AG20443 (cell line): ENCODE results near the gene IBA57.

Experiments
- DNase-seq: peaks from one replicate; pipeline ENCODE4 v3.0.0; 2012; ENCODE audit warnings: low spot score, mixed read lengths

The IBA57 gene

DNA sequence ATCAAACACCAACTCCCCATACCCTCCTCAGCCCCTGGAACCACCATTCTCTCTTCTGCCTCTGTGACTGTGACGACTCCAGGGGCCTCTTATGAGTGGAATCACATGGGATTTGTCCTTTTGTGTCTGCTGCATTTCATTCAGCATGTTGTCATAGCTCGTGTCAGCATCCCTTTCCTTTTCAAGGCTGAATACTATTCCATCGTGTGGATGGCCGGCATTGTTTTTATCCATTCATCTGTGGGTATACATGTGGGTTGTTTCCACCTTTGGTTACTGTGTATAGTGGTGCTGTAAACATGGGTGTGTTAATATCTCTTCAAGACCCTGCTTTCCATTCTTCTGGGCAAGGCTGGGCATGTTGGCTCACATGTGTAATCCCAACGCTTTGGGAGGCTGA, 25.2 kb downstream of the IBA57 start:
- DNase-seq = no peak

DNA sequence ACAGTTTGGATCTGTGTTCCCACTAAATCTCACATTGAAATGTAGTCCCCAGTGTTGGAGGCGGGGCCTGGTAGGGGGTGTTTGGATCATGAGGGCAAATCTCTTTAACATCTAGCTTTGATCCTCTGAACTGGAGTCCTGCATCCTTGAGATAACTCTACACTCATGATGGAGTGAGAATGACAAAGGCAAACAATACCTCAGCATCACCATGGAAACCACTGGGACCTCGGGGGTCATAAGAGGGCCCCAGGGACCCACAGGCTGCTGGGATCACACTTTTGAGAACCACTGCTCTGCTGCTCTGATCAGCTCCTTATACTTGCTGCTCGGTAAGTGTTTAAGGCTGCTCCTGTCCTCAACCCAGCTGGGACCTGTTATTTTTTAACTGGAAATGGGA, 28.8 kb downstream of the IBA57 start:
- no peak for DNase-seq

DNA sequence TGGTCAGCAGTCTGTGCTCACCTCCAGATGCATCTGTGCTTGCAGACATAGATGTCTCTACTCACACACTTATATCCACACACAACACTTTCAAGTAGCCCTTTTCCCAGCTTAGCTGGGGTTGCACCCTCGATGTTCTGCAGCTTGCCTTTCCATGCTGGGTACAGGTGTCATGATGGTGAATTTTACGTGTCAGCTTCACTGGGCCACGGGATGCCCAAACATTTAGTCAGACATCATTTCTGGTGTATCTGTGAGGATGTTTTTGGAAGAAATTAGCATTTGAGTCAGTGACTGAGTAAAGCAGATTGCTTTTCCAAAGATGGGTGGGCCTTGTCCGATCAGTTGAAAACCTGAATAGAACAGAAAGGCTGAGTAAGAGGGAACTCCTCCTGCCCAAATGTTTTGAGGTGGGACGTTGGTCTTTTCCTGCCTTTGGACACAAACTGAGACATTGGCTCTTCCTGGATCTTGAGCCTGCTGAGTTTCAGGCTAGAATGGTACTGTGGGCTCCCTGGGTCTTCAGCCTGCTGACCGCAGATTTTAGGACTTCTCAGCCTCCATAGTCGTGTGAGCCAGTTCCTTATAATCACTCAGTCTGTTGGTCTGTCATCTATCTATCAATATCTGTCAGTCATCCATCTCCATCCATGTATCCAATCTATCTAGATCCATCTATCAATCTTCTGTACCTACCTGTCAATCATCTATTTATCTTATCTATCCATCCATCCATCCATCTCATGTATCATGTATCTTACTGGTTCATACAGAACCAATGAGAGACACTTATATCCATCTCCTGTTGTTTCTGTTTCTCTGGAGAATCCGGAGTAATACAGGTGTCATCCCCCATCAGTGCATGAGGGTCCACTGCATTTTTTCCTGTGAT, 29.6 kb downstream of the IBA57 start:
- DNase-seq = no peak

DNA sequence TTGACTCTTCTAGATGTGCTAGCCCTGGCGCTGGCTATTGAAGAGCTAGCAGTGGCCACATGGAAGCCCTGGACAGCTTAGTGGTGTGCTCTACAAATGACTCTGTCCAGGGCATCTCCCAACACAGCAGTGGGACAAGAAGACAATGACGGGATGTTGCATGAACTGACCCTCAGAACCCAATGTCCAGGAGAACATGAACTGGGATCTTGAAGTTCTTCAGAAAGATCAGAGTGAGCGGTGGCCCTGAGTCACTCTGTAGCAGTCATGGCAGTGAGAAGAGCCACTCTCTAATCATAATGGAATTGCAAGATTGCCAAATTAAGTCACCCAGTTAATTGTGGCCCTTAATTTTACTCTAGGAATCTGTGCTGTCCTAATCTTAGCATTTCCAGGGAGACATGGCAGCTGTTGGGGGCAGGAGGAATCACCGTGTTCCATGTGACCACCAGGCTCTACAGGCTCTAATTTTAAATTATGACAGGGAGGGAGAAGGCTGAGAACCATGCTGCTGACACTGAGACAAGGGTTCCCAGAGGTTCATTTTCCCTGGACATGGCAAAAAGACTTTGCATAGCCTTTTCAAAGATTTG, 32.0 kb downstream of the IBA57 start:
- no peak for DNase-seq

DNA sequence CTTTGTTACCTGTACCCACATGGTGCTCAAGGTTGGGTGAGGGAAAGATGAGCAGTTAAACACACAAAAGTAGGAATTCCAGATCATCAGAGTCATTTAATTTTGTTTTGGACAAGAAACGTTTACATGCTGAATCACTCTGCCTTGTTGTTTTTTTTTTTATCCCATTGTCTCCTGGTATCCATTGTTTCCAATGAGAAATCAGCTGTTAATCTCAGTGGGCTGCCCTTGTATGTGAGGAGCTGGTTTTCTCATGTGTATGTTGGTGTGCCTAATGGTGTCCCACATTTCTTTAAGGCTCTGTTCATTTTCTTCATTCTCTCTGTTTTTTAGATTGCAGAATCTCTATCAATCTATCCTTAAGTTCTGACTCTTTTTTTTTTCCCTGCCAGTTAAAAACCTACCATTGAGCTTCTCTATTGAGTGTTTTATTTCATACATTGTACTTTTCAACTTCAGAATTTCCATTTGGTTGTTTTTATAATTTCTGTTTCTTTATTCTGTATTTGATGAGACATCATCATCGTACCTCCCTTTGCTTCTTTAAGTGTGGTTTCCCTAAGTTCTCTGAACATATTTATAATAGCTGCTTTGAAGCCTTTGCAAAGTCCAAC, 33.5 kb downstream of the IBA57 start:
- no peak for DNase-seq

DNA sequence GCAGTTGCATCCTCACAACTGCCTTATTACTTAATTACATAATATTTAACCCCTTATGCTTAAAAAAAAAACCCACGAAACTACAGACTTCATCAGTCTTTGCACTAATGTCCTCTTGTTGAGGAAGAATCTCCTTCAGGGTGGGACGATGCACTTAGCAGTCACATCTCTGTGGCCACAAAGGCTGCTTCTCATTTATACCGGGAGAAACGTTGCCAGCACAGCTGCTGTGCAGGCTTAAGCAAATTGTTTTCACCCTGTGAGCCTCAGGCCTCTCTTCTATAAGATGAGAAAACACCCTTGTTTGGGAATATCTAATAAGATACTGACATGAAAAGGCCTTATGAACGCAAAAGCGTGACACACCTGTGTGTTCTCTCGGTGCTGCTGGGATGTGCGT, 39.4 kb downstream of the IBA57 start:
- no peak for DNase-seq

DNA sequence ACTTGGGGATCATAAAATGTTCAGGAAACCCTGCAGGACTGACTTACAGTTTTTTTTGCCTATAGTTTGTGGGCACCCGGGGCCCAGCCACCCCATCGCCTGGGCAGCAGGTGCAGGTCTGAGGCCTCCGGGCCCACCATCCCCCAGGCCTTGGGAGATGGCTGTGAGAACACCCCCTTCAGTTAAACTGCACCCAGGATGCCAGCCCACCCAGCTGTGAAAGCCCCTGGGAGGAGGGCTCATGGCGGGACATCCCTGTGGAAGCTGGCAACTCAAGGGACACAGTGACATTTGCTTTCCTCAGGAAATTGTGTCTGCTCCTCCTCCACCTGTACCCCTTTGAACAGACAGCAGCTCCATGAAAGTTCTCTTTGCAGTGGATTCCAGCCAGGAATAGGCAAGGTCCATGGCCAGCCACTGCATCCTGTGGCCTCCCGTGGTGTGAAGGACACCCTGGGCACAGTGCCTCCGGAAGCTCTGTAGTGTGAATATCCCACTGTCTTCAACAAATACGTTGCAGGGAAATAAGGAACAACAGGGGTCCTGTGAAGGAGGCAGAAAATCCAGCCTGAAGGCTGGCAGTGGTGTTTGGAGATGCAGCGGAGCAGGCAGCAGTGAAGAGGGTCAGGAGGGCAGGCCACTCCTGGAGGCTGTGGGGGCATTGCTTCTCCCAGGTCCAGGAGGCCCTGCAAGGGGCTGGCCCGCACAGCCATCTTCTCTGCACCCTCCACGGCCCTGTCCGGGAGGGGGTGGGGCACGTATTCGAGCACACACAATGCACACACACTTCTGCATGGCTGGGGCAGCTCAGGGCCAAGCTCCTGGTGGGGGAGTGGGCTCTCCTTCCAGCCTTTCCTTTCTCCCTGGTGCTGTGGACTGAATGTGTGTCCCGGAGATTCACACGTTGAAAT, 40.2 kb downstream of the IBA57 start:
- DNase-seq = no peak

DNA sequence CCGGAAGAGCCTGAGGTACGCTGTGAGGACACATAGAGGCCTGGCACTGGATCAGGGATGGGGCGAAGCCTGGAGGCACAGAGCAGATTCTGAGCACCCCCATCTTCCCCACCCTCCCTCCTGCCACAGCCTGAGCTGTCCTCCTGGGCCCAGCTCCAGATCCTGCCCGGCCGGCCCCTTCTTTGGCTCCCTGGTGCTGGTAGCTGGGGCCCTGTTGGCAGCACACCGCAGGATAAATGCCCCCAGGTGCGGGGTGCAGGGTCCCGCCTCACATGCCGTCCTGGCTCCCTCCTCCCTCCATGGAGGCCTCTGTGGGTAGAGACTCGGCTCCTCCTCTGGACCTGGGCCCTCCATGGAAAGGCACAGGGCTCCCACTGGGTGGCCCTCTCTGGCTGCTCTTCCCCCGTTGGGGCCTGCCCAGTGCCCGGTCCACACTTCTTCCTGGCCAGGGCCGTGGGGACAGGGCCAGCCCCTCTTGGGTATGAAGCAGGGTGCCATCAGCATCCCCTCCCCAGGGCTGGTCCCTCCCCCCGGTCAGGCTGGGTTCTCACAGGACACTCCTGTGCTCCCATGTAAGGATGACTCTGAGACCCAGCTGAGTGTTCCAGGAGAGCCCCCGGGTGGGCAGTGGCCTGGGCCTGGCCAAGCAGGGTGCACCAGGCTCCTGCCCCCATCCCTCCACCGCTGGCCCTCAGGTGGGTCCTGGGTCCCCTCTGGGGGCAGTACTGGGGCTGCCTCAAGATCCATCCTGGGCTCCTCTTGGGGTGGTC, 41.2 kb downstream of the IBA57 start:
- no peak for DNase-seq

DNA sequence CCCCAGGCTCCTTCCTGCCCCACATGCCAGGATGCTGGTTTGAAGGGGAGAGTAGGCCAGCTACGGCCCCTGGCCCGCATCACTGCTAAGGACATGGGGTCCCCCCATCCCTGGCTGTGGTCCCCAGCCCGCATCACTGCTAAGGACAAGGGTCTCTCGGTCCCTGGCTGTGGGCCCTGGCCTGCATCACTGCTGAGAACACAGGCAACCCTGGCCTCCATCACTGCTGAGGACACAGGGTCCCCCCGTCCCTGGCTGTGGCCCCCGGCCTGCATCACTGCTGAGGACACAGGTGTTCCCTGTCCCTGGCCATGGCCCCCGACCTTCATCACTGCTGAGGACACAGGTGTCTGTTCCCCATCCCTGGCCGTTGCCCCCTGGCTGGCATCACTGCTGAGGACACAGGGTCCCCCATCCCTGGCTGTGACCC, 41.8 kb downstream of the IBA57 start:
- no peak for DNase-seq

DNA sequence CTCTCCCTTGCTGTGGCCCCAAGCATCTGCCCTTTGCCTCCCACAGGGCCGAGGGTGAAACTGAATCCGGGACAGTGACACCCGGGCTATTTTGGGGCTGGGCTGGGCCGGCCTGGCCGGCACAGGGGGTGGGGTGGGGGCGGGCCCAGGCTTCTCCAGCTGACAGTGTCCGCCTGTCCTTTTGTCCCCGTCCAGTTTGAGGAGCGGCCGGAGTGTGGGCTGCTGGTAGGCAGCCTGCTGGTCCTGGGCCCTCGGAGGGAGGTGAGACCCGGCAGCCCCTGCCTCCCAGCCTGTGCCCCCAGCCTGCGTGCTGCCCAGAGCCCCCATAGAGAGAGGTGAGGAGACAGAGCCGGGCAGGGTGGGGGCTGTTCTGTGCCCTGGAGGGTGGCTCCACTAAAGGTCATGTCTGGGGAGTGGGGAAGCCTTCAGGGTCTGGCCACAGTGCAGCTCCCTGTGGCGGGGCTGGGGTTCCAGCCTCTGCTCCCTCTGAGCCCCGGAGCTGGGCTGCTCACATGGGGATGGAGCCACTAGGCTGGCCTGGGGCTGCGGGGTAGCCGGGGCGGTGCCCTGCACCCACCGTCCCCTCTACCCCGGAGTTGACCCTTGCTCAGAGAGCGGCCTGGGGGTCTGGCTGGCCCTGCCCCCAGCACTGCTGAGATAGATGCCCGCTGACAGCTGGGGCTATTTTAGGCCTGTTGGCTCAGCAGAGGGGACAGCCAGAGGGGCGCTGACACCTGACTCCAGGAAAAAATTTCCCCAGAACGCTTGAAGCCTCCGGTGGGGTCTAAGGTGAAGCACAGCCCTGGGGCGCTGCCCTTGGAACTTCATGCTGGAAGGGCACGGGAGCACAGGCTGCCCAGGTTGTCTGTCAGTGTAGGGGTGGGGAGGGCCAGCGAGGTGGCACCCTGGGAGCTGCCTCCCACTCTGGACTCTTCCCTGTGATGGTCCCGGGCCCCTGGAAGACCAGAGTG, 42.5 kb downstream of the IBA57 start, which contains the start of gene OBSCN:
TSS of gene OBSCN (plus strand) at position 194 of the 971 bp plus-strand sequence. CDS start 3,740 bp downstream, outside the sequence.
- no peak for DNase-seq

DNA sequence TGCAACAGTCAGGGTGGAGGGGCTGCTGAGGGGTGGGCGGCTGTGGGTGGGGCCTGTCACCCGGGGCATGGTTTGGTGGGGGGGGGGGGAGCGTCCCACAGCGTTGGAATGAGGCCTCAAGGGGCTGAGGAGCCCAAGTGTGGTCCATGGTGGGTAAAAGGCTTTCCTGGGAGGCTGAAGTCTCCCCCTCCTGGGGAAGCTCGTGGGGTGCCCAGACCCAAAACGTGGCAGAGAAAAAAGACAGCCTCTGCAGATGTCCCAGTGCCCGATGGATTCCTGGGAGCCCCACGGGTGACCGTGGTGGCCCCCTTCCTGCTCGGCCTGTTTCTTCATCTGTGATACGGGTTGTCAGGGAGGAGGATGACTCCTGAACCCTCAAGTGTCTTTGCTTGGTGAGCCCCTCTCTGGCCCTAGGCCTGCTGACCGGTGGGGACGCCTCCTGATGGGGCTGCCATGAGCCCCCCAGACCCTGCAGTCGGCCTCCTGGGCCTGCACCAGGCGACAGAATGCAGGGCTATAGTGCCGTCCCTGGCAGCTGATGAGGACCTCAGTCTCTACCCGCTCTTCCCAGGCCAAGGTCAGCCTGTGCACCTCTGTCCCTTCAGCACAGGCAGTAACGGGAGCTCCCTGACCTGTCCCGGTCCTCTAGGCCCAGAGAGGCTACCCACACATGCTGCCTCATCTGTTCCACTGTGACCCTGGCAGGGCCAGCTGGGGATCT, 43.4 kb downstream of the IBA57 start:
- DNase-seq = no peak

DNA sequence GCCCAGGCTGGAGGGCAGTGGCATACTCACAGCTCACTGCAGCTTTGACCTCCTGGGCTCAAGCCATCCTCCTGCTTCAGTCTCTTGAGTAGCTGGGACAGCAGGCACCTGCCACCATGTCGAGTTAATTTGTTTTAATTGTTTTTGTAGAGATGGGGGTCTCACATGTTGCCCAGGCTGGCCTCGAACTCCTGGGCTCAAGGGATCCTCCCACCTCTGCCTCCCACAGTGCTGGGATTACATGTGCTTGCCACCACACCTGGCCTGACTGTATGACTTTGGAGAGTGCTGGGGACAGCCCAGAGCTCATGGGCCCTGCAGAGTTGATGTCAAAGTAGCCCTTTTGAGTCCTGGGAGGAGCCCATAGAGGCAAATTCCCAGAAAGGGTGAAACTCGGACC, 44.1 kb downstream of the IBA57 start:
- DNase-seq = no peak

DNA sequence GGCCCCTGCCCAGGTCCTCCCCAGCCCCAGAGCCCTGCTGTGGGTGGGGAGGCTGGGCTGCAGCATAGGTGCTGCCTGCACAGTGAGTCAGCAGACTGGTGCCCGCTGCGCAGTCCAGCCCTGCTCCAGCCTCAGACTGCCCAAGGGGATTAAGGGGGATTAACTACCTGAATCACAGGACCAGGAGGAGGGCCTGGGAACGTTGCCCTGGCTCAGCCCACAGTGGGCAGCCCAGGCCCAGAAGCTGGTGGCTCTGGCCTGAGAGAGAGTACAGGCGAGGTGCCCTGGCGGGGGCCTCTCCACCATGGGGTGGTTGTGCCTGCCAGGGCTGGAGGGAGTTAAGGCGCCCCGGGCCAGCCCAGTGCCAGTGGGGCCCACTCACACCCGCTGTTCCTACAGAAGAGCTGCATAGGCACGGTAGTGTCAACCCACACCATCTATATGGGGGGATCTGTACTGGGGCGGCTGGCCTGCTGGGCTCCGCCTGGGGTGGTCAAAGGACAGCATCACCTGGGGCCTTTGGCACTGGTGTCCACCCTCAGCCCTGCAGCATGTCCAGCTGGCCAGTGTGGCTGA, 44.6 kb downstream of the IBA57 start:
- no peak for DNase-seq

DNA sequence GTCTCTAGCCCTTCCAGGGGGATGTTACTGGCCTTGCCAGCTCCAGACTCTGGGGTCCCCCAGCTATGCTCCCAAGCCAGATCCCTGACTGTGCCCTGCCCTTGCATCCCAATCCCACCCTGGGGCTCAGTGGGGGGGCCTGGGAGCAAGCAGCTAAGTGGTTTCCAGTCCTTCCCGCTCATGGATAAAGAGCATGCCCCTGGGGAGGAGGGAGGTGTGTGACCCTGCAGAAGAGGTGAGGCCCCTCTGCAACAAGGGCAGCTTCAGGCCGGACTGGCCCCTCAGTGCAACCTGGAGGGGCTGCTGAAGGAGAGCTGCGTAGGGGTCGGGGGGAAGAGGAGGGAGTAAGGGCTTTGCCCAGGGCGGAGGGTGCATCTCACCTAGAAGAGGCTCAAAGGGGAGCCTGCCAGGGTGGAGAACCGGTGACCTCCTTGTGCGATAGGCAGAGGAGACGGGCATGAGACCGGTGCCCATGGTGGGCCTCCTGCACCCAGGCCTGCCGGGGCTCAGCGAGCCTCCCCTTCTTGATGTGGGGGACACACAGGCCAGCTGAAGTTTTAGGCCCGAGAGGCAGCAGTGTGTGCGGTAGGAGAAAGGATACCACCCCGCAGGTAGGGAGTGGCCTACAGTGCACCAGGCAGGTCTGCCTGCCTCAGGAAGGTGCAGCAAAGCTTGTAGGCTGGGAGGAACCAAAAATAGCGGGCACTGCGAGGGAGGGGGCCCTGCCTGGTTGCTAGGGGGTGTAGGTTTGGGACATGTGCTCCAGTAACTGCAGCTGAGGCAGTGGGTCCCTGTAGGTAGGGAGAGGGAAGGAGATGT, 45.3 kb downstream of the IBA57 start:
- no peak for DNase-seq

DNA sequence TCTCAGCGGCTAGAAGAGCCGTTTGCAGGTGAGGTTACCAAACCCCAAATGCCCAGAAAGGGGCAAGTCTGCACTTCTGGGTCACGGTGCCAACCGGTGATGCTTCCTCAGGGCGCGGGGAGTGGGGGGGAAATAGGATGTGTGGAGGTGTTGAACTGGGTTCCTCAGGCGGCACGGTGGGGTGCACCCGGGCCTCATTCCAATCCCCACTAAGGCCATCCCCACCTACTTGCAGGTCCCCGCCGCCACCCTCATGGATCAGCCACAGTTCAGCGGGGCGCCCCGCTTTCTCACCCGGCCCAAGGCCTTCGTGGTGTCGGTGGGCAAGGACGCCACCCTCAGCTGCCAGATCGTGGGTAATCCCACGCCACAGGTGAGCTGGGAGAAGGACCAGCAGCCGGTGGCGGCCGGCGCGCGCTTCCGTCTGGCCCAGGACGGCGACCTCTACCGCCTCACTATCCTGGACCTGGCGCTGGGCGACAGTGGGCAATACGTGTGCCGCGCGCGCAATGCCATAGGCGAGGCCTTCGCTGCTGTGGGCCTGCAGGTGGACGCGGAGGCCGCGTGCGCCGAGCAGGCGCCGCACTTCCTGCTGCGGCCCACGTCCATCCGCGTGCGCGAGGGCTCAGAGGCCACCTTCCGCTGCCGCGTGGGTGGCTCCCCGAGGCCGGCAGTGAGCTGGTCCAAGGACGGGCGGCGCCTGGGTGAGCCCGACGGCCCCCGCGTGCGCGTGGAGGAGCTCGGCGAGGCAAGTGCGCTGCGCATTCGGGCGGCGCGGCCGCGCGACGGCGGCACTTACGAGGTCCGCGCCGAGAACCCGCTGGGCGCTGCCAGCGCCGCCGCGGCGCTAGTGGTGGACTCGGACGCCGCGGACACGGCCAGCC, 46.2 kb downstream of the IBA57 start:
- no peak for DNase-seq

DNA sequence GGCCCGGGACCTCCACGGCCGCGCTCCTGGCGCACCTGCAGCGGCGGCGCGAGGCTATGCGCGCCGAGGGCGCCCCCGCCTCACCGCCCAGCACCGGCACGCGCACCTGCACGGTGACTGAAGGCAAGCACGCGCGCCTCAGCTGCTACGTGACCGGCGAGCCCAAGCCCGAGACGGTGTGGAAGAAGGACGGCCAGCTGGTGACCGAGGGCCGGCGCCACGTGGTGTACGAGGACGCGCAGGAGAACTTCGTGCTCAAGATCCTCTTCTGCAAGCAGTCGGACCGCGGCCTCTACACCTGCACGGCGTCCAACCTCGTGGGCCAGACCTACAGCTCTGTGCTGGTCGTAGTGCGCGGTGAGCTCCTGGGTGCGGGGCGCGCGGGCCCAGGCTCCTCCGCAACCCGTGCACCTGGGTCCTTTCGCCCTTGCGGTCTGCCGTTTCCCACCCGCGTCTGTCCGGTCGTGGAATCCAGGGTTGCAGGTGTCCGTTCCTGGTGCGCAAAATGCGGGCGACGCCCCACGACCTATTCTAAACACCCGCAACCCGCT, 46.9 kb downstream of the IBA57 start:
- DNase-seq = no peak
